ENCODE data around the gene CASK. TPM values are rescaled to one million over a fixed set of nuclear protein-coding genes. Genes with fewer than 3 reads are reported as not detected.

CASK gene
- total RNA-seq, 1 experiment from 2014 or later: 33.5 TPM

DNA sequence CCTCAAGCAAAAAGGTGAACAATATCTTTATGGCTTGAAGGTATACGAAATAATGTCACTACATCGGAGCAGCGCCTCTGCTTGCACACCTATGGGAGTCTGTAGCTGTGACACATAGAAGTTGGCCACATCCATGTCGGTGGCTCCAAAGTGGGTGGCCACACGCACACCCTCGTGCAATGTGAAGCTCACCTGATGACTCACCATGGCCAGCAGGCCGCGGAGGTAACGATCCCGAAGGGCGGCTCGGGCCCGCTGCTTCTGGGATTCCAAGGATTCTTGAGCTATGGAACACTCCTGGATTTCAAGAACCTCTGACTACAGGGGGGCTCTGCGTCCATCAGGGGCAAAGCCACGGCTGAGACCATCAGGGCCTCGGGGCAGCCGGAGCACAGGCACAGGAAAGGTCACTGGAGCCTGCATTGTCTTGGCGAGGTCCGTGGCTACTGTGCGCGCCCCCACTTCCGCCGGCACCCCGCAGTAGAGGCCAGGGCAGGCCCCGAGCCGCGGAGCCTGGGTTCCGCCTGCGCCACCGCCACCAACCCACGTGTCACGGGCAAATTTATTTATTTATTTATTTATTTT, 451.0 kb downstream of the CASK start:
- intact Hi-C loops (cut with micrococcal nuclease; ENCODE audit: unreplicated experiment): no loop called here
- no peak for TF ChIP-seq CTCF (IDR thresholded peaks at IDR 0.05)
- TF ChIP-seq POLR2AphosphoS5 (IDR thresholded peaks at IDR 0.05; ENCODE audit: low read depth, low read length): no peak
- TF ChIP-seq TCF7L2 (IDR thresholded peaks at IDR 0.05; ENCODE audit: low read depth, low read length): no peak
- TF ChIP-seq, protein P1, sequence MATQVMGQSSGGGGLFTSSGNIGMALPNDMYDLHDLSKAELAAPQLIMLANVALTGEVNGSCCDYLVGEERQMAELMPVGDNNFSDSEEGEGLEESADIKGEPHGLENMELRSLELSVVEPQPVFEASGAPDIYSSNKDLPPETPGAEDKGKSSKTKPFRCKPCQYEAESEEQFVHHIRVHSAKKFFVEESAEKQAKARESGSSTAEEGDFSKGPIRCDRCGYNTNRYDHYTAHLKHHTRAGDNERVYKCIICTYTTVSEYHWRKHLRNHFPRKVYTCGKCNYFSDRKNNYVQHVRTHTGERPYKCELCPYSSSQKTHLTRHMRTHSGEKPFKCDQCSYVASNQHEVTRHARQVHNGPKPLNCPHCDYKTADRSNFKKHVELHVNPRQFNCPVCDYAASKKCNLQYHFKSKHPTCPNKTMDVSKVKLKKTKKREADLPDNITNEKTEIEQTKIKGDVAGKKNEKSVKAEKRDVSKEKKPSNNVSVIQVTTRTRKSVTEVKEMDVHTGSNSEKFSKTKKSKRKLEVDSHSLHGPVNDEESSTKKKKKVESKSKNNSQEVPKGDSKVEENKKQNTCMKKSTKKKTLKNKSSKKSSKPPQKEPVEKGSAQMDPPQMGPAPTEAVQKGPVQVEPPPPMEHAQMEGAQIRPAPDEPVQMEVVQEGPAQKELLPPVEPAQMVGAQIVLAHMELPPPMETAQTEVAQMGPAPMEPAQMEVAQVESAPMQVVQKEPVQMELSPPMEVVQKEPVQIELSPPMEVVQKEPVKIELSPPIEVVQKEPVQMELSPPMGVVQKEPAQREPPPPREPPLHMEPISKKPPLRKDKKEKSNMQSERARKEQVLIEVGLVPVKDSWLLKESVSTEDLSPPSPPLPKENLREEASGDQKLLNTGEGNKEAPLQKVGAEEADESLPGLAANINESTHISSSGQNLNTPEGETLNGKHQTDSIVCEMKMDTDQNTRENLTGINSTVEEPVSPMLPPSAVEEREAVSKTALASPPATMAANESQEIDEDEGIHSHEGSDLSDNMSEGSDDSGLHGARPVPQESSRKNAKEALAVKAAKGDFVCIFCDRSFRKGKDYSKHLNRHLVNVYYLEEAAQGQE (IDR thresholded peaks at IDR 0.05; ENCODE audit: insufficient read depth in 1 of 2, low read depth in 2 of 2, low read length in 1 of 2): no peak
- TF ChIP-seq SIN3A (IDR thresholded peaks at IDR 0.05; ENCODE audit: borderline replicate concordance, insufficient read depth, low read depth, low read length): no peak
- H3K9me3 ChIP-seq (ENCODE audit: control insufficient read depth, insufficient read depth, low read depth, low read length): no peaks in the 10 kb centered on the region

GRCh38 chrX:41471786-41472185, 451.6 kb downstream of the CASK start:
- H3K36me3 ChIP-seq (ENCODE audit: control insufficient read depth, insufficient read depth, low read length): no peaks in the 10 kb centered on the region
- no peak for DNase-seq (ENCODE audit: low read depth, low spot score)
- in situ Hi-C loops (cut with HindIII; ENCODE audit: low pct_unique_long_range_greater_than_20kb, low sequenced_read_pairs) (no loop called here), intact Hi-C loops (cut with micrococcal nuclease; ENCODE audit: unreplicated experiment) (no loop called here)
- no TSS peak for BruUV-seq (replicated peaks)
- no peaks in the 10 kb centered on the region for H3K9me3 ChIP-seq (ENCODE audit: control insufficient read depth, insufficient read depth, low read depth, low read length)
- CTCF ChIA-PET: no interaction called here
- H3K27me3 ChIP-seq (ENCODE audit: control insufficient read depth, insufficient read depth, low read length): no peaks in the 10 kb centered on the region
- TF ChIP-seq SIN3A (IDR thresholded peaks at IDR 0.05; ENCODE audit: borderline replicate concordance, insufficient read depth, low read depth, low read length) (no peak), POLR2AphosphoS5 (IDR thresholded peaks at IDR 0.05; ENCODE audit: low read depth, low read length) (no peak), CTCF (IDR thresholded peaks at IDR 0.05) (no peak), TCF7L2 (IDR thresholded peaks at IDR 0.05; ENCODE audit: low read depth, low read length) (no peak)
- TF ChIP-seq, protein P1 (IDR thresholded peaks at IDR 0.05; ENCODE audit: insufficient read depth in 1 of 2, low read depth in 2 of 2, low read length in 1 of 2): no peak
- H3K27ac ChIP-seq (ENCODE audit: low read length): no peak overlapping the region
- POLR2A ChIA-PET: no interaction called here
- H3K4me1 ChIP-seq (ENCODE audit: control insufficient read depth, insufficient read depth, low read length): no peaks in the 10 kb centered on the region
- no peak overlapping the region for H3K4me3 ChIP-seq (ENCODE audit: low read depth in 2 of 2, low read length in 2 of 2)
- no peak for ATAC-seq

More for the DNA sequence above, 451.0 kb downstream of the CASK start:
- POLR2A ChIA-PET: no interaction called here
- DNase-seq (ENCODE audit: low read depth, low spot score): no peak
- BruUV-seq (replicated peaks): no TSS peak
- Histone ChIP-seq H3K36me3 (ENCODE audit: control insufficient read depth, insufficient read depth, low read length) (no peaks in the 10 kb centered on the region), H3K4me3 (ENCODE audit: low read depth in 2 of 2, low read length in 2 of 2) (no peak overlapping the region), H3K27ac (ENCODE audit: low read length) (no peak overlapping the region), H3K4me1 (ENCODE audit: control insufficient read depth, insufficient read depth, low read length) (no peaks in the 10 kb centered on the region), H3K27me3 (ENCODE audit: control insufficient read depth, insufficient read depth, low read length) (no peaks in the 10 kb centered on the region)
- in situ Hi-C loops (cut with HindIII; ENCODE audit: low pct_unique_long_range_greater_than_20kb, low sequenced_read_pairs): no loop called here
- no peak for ATAC-seq
- CTCF ChIA-PET: no interaction called here

Measured in Panc1 (cell line).